ENCODE results near the gene NUDT15. TPM values are rescaled to one million over a fixed set of nuclear protein-coding genes. Genes with fewer than 3 reads are reported as not detected.
"Not testable (repeated sequence)": the region's sequence is repeated elsewhere in the genome, so short reads cannot be mapped to it uniquely, and the experiment has no call there.

NUDT15 gene
- total RNA-seq = 10 to 100 TPM; 10.6 to 13.7 TPM

- CTCF ChIA-PET = interaction anchor here (0.6 to 3.7 kb wide), 29 partner anchors 8 to 938 kb away, joined by 3 to 38 read pairs (median 3); partner anchors contain the start of genes CYSLTR2, FNDC3A, MED4 and SUCLA2
- Mint-ChIP-seq H3K4me3 (peak within 1 kb of the TSS; percentile 96), H3K27me3 (no peaks in the 10 kb centered on the region), H3K36me3 (peaks cover 36% of the 10 kb centered on the region), H3K4me1 (peaks cover 42% of the 10 kb centered on the region), H3K9me3 (ENCODE audit: low read depth) (no peaks in the 10 kb centered on the region), H3K27ac (peak within 1 kb of the TSS; percentile 95)
- DNase-seq (peak; percentile 97), ATAC-seq (peak; percentile 92)
These were observed at the start of gene NUDT15 for GRCh38 chr13:48037346-48038173. TSS of gene NUDT15 (plus strand) at chr13:48037726. CDS start at chr13:48037747, 21 bp downstream.

- H3K27ac Mint-ChIP-seq = no peak overlapping the region
- no peaks in the 10 kb centered on the region for H3K4me1 Mint-ChIP-seq
- no peaks in the 10 kb centered on the region for H3K27me3 Mint-ChIP-seq
- no peak overlapping the region for H3K4me3 Mint-ChIP-seq
- DNase-seq = no peak
- H3K36me3 Mint-ChIP-seq = peaks cover 66% of the 10 kb centered on the region
- no peaks in the 10 kb centered on the region for H3K9me3 Mint-ChIP-seq (ENCODE audit: low read depth)
- CTCF ChIA-PET = no interaction called here
- ATAC-seq = no peak
These were observed 47.1 kb upstream of the NUDT15 start for GRCh38 chr13:47990427-47990826.

GRCh38 chr13:47990920-47991466, 46.5 kb upstream of the NUDT15 start:
- Mint-ChIP-seq H3K9me3 (ENCODE audit: low read depth) (no peaks in the 10 kb centered on the region), H3K4me1 (no peaks in the 10 kb centered on the region), H3K4me3 (no peak overlapping the region), H3K36me3 (peaks cover 62% of the 10 kb centered on the region), H3K27me3 (no peaks in the 10 kb centered on the region), H3K27ac (no peak overlapping the region)
- ATAC-seq (no peak), DNase-seq (no peak)
- CTCF ChIA-PET = no interaction called here

- ATAC-seq (no peak), DNase-seq (no peak)
- no peak overlapping the region for H3K27ac Mint-ChIP-seq
- no peaks in the 10 kb centered on the region for H3K4me1 Mint-ChIP-seq
- no peak overlapping the region for H3K4me3 Mint-ChIP-seq
- H3K36me3 Mint-ChIP-seq = peaks cover 59% of the 10 kb centered on the region
- H3K27me3 Mint-ChIP-seq = no peaks in the 10 kb centered on the region
- CTCF ChIA-PET = no interaction called here
- no peaks in the 10 kb centered on the region for H3K9me3 Mint-ChIP-seq (ENCODE audit: low read depth)
These were observed 45.7 kb upstream of the NUDT15 start for GRCh38 chr13:47991859-47992258.

GRCh38 chr13:47997384-47997783, 40.1 kb upstream of the NUDT15 start:
- Mint-ChIP-seq H3K36me3 (peaks cover 35% of the 10 kb centered on the region), H3K27me3 (no peaks in the 10 kb centered on the region), H3K27ac (no peak overlapping the region), H3K9me3 (ENCODE audit: low read depth) (no peaks in the 10 kb centered on the region), H3K4me3 (no peak overlapping the region), H3K4me1 (peaks cover 25% of the 10 kb centered on the region)
- DNase-seq (no peak), ATAC-seq (no peak)
- CTCF ChIA-PET = interaction anchor here (1.0 to 1.7 kb wide), 2 partner anchors 39 to 41 kb away, joined by 3 to 5 read pairs; no protein-coding TSS in a partner anchor

- Mint-ChIP-seq H3K9me3 (ENCODE audit: low read depth) (no peaks in the 10 kb centered on the region), H3K27me3 (no peaks in the 10 kb centered on the region), H3K4me1 (peaks cover 26% of the 10 kb centered on the region), H3K4me3 (peak overlapping the region; percentile 90), H3K27ac (no peak overlapping the region), H3K36me3 (peaks cover 19% of the 10 kb centered on the region)
- DNase-seq (no peak), ATAC-seq (no peak)
- CTCF ChIA-PET = interaction anchor here (0.7 kb wide), 1 partner anchor 37 kb away, joined by 3 read pairs; the partner anchor contains the start of gene NUDT15
These were observed 37.6 kb upstream of the NUDT15 start for GRCh38 chr13:47999973-48000372.

GRCh38 chr13:48000559-48001113, 36.9 kb upstream of the NUDT15 start:
- peak overlapping the region; percentile 90 for H3K4me3 Mint-ChIP-seq
- peak; percentile 50 for DNase-seq
- CTCF ChIA-PET = interaction anchor here (1.0 kb wide), 1 partner anchor 37 kb away, joined by 4 read pairs; the partner anchor contains the start of gene NUDT15
- peak overlapping the region; percentile 91 for H3K27ac Mint-ChIP-seq
- peaks cover 26% of the 10 kb centered on the region for H3K4me1 Mint-ChIP-seq
- H3K27me3 Mint-ChIP-seq = no peaks in the 10 kb centered on the region
- ATAC-seq = peak; percentile 67
- H3K36me3 Mint-ChIP-seq = peaks cover 19% of the 10 kb centered on the region
- H3K9me3 Mint-ChIP-seq (ENCODE audit: low read depth) = no peaks in the 10 kb centered on the region

GRCh38 chr13:48001114-48001881, 36.2 kb upstream of the NUDT15 start, which contains the start of gene SUCLA2:
TSS of gene SUCLA2 (minus strand) at chr13:48001273. CDS start at chr13:48001269, 4 bp downstream.
- Mint-ChIP-seq H3K27ac (peak within 1 kb of the TSS; percentile 91), H3K36me3 (peaks cover 16% of the 10 kb centered on the region), H3K4me1 (peaks cover 26% of the 10 kb centered on the region), H3K27me3 (no peaks in the 10 kb centered on the region), H3K4me3 (peak within 1 kb of the TSS; percentile 90), H3K9me3 (ENCODE audit: low read depth) (no peaks in the 10 kb centered on the region)
- DNase-seq (peak; percentile 93), ATAC-seq (peak; percentile 100)
- CTCF ChIA-PET = interaction anchor here (1.0 kb wide), 1 partner anchor 36 kb away, joined by 4 read pairs; the partner anchor contains the start of gene NUDT15

- ATAC-seq; H3K9me3 Mint-ChIP-seq (ENCODE audit: low read depth); CTCF ChIA-PET; H3K27me3 Mint-ChIP-seq; DNase-seq: not testable (repeated sequence)
- Mint-ChIP-seq H3K4me1 (peaks cover 26% of the 10 kb centered on the region), H3K36me3 (peaks cover 11% of the 10 kb centered on the region), H3K27ac (peak overlapping the region; percentile 91), H3K4me3 (peak overlapping the region; percentile 90)
These were observed 35.5 kb upstream of the NUDT15 start for GRCh38 chr13:48001999-48002398.

- Mint-ChIP-seq H3K4me1 (peaks cover 19% of the 10 kb centered on the region), H3K4me3 (no peak overlapping the region), H3K27me3 (no peaks in the 10 kb centered on the region), H3K27ac (no peak overlapping the region), H3K9me3 (ENCODE audit: low read depth) (no peaks in the 10 kb centered on the region), H3K36me3 (peaks cover 4% of the 10 kb centered on the region)
- ATAC-seq (no peak), DNase-seq (no peak)
- CTCF ChIA-PET = interaction anchor here (0.6 kb wide), 1 partner anchor 17 kb away, joined by 3 read pairs; no protein-coding TSS in a partner anchor
These were observed 33.3 kb upstream of the NUDT15 start for GRCh38 chr13:48004201-48004600.

GRCh38 chr13:48006396-48006795, 31.1 kb upstream of the NUDT15 start:
- DNase-seq = no peak

GRCh38 chr13:48009284-48009683, 28.2 kb upstream of the NUDT15 start:
- DNase-seq (no peak), ATAC-seq (no peak)
- Mint-ChIP-seq H3K4me3 (no peak overlapping the region), H3K36me3 (peaks cover 11% of the 10 kb centered on the region), H3K27ac (no peak overlapping the region), H3K9me3 (ENCODE audit: low read depth) (no peaks in the 10 kb centered on the region), H3K4me1 (no peaks in the 10 kb centered on the region), H3K27me3 (no peaks in the 10 kb centered on the region)
- CTCF ChIA-PET = interaction anchor here (1.0 kb wide), 1 partner anchor 29 kb away, joined by 3 read pairs; the partner anchor contains the start of gene NUDT15

More at GRCh38 chr13:48006396-48006795, 31.1 kb upstream of the NUDT15 start:
- no peaks in the 10 kb centered on the region for H3K9me3 Mint-ChIP-seq (ENCODE audit: low read depth)
- H3K36me3 Mint-ChIP-seq = peaks cover 8% of the 10 kb centered on the region
- CTCF ChIA-PET = no interaction called here
- H3K4me1 Mint-ChIP-seq = peaks cover 9% of the 10 kb centered on the region
- H3K27me3 Mint-ChIP-seq = no peaks in the 10 kb centered on the region
- H3K4me3 Mint-ChIP-seq = no peak overlapping the region
- no peak overlapping the region for H3K27ac Mint-ChIP-seq
- ATAC-seq = no peak

GRCh38 chr13:48010698-48011097, 26.8 kb upstream of the NUDT15 start:
- DNase-seq (no peak), ATAC-seq (no peak)
- no peaks in the 10 kb centered on the region for H3K9me3 Mint-ChIP-seq (ENCODE audit: low read depth)
- no peak overlapping the region for H3K27ac Mint-ChIP-seq
- no peak overlapping the region for H3K4me3 Mint-ChIP-seq
- no peaks in the 10 kb centered on the region for H3K4me1 Mint-ChIP-seq
- CTCF ChIA-PET = no interaction called here
- H3K27me3 Mint-ChIP-seq = no peaks in the 10 kb centered on the region
- peaks cover 11% of the 10 kb centered on the region for H3K36me3 Mint-ChIP-seq
